Heart left ventricle (tissue), 16 donors: ENCODE measurements around the gene ADCK2. TPM values are rescaled to one million over a fixed set of nuclear protein-coding genes. Genes with fewer than 3 reads are reported as not detected.

Experiments
- ATAC-seq, 4 donors: fragments of 200-7000 bp; cut with Tn5 transposase; one replicate each; pipeline ENCODE4 v1.9.1; 2020 to 2022; ENCODE audit warnings: moderate library complexity in 4 of 4, mild to moderate bottlenecking in 3 of 4, moderate number of reproducible peaks in 1 of 4
- DNase-seq, 5 donors: peaks; one replicate each; pipeline ENCODE4 v3.0.0-alpha.2; 2020
- H3K27ac ChIP-seq, 12 donors: fragments of 200-600 bp; sonication (generic) in 4 of 12; one replicate each; pipeline versions ENCODE4 v1.5.0 to v1.8.0; 2016 to 2022; ENCODE audit warnings: mild to moderate bottlenecking in 2 of 12
- H3K27me3 ChIP-seq, 9 donors: fragments of 200-600 bp; sonication (generic) in 2 of 9; one replicate each; pipeline versions ENCODE4 v1.5.1 to v1.8.0; 2016 to 2022; ENCODE audit warnings: mild to moderate bottlenecking in 3 of 9
- H3K36me3 ChIP-seq, 9 donors: fragments of 200-600 bp; sonication (generic) in 2 of 9; one replicate each; pipeline versions ENCODE4 v1.5.0 to v1.8.0; 2018 to 2022; ENCODE audit warnings: mild to moderate bottlenecking in 2 of 9
- H3K4me1 ChIP-seq, 12 donors: fragments of 200-600 bp; sonication (generic) in 4 of 12; one replicate each; pipeline versions ENCODE4 v1.5.0 to v1.8.0; 2016 to 2022; ENCODE audit warnings: mild to moderate bottlenecking in 3 of 12
- H3K4me3 ChIP-seq, 12 donors: fragments of 200-600 bp; sonication (generic) in 4 of 12; one replicate each; pipeline versions ENCODE4 v1.5.0 to v1.8.0; 2017 to 2022; ENCODE audit warnings: mild to moderate bottlenecking in 9 of 12, moderate library complexity in 4 of 12
- H3K9me3 ChIP-seq, 12 donors: fragments of 200-600 bp; sonication (generic) in 4 of 12; one replicate each; pipeline versions ENCODE4 v1.5.0 to v1.8.0; 2016 to 2022; ENCODE audit warnings: mild to moderate bottlenecking in 1 of 12
- CTCF ChIP-seq, 12 donors: fragments of 200-600 bp; sonication (generic) in 4 of 12; IDR thresholded peaks; one replicate each; pipeline versions ENCODE4 v1.5.0 to v1.8.0; 2018 to 2022; ENCODE audit warnings: antibody characterized with exemption in 12 of 12, mild to moderate bottlenecking in 5 of 12
- POLR2A ChIP-seq, 2 donors: fragments of 450-650 bp; IDR thresholded peaks; one replicate each; pipeline ENCODE4 v1.6.1; 2017; ENCODE audit warnings: antibody characterized with exemption in 2 of 2, mild to moderate bottlenecking in 2 of 2, moderate library complexity in 2 of 2
- WGBS, 4 donors: extraction: QIAGEN DNeasy Blood & Tissue Kit in 2 of 4; methylation state at CpG; one replicate each; pipeline versions ENCODE4 v1.1.5 to v1.1.7; 2013 to 2018; 5-methylcytosine and 5-hydroxymethylcytosine counted together
- intact Hi-C, 10 donors: fragments of 100-400 bp; cut with DNase I; formaldehyde crosslinking; loops; one replicate each; pipeline versions ENCODE4 v1.11.1 to v1.14.2; 2022
- polyA plus RNA-seq, 2 donors: library from polyadenylated mRNA; stranded (reverse); fragments of 200-250 nt; gene quantifications; one replicate each; pipeline ENCODE4 v1.2.3, GENCODE V29; 2013
- total RNA-seq, 9 donors: library from RNA; depleted of rRNA in 2 of 9; stranded (reverse); fragments of >200 nt in 2 of 9; fragmentation: NEBNext Ultra II Directional in 3 of 9; extraction: Animal tissue kit (Norgen Biotek cat#: 25700) in 3 of 9; gene quantifications; one replicate each; pipeline versions ENCODE4 v1.1.0 to v1.2.4, GENCODE V29; 2016 to 2023
- donor health status: ischemic (EF 13 %, LVEDD 7.1; RV severe dilation, severe dysfunction).
- donor health status: healthy with polysubstance abuse.
- donor health status: DM: no; HTN: yes; CAD: no.
- donor health status: DM: no; HTN: no; CAD: no.
- donor health status: ischemic (EF 25% LVEDD 6.9; RV normal size, moderate dysfunction).
- donor health status: ischemic (EF 25% LVEDD 5.7; RV mildly dilated, moderate dysfunction).
- donor health status: healthy.
- donor health status: DM: yes; HTN: yes; CAD: no.
- donor health status: ischemic (EF 35%, LVEDD 5.7; RV mildly dilated, moderate dysfunction).
- donor health status: nonischemic (EF 11% LVEDD 7.7; RV severe dilation, severe dysfunction).
- donor health status: DM: yes; HTN: yes; CAD: no.
- donor health status: PGD.
- donor health status: ischemic (EF 29% LVEDD 5.4; RV normal size, mild dysfunction).
- donor health status: nonischemic (EF 23%, LVEDD 6.1; RV moderate dilation, normal function).

Gene ADCK2
- total and polyA plus RNA-seq, 11 donors: 5.3 to 18.3 (median 10.5) TPM

- no peak for TF ChIP-seq POLR2A (IDR thresholded peaks at IDR 0.05)
- TF ChIP-seq CTCF (IDR thresholded peaks at IDR 0.05): no peak
- peak; percentile 80 to 88 (median 86) for ATAC-seq
- no peaks in the 10 kb centered on the region for H3K9me3 ChIP-seq
- peaks cover 0 to 4% (median 0%) of the 10 kb centered on the region in 9 donors for H3K36me3 ChIP-seq
- no peaks in the 10 kb centered on the region for H3K27me3 ChIP-seq
- peak overlapping the region; percentile 51 to 89 (median 75) for H3K27ac ChIP-seq
- peaks cover 0 to 59% (median 28%) of the 10 kb centered on the region in 12 donors for H3K4me1 ChIP-seq
- DNase-seq: peak; percentile 92 to 96 (median 92)
- H3K4me3 ChIP-seq: no peak overlapping the region
- intact Hi-C loops: no loop called here
- WGBS, 4 donors: 49 to 55% (median 51%) methylated on average over 16 to 17 of the region's 17 CpGs
These were observed 46.6 kb upstream of the ADCK2 start for GRCh38 chr7:140625908-140626868.

GRCh38 chr7:140631021-140631420 is 41.7 kb upstream of the ADCK2 start:
- intact Hi-C loops: no loop called here
- H3K9me3 ChIP-seq: no peaks in the 10 kb centered on the region
- 48 to 67% (median 58%) methylated on average over 6 of the region's 6 CpGs for WGBS, 4 donors
- H3K4me1 ChIP-seq: peaks cover 3 to 84% (median 53%) of the 10 kb centered on the region in 12 donors
- no peak for TF ChIP-seq CTCF (IDR thresholded peaks at IDR 0.05)
- TF ChIP-seq POLR2A (IDR thresholded peaks at IDR 0.05): no peak
- peak overlapping the region; percentile 10 to 78 (median 42) for H3K27ac ChIP-seq
- H3K36me3 ChIP-seq: no peaks in the 10 kb centered on the region
- H3K4me3 ChIP-seq: no peak overlapping the region
- H3K27me3 ChIP-seq: no peaks in the 10 kb centered on the region
- ATAC-seq: peak in 2 of 4 donors; percentile 27 to 32
- peak in 3 of 5 donors; percentile 36 to 42 (median 38) for DNase-seq

GRCh38 chr7:140631602-140632001 is 41.1 kb upstream of the ADCK2 start:
- DNase-seq: peak in 2 of 5 donors; percentile 28 to 47
- Histone ChIP-seq H3K27ac (peak overlapping the region; percentile 10 to 78 (median 42)), H3K27me3 (no peaks in the 10 kb centered on the region), H3K4me1 (peaks cover 3 to 84% (median 51%) of the 10 kb centered on the region in 12 donors), H3K4me3 (no peak overlapping the region), H3K9me3 (no peaks in the 10 kb centered on the region), H3K36me3 (no peaks in the 10 kb centered on the region)
- ATAC-seq: peak in 3 of 4 donors; percentile 22 to 25 (median 25)
- 51 to 83% (median 58%) methylated on average over 7 of the region's 7 CpGs for WGBS, 4 donors
- intact Hi-C loops: no loop called here
- no peak for TF ChIP-seq CTCF (IDR thresholded peaks at IDR 0.05)
- TF ChIP-seq POLR2A (IDR thresholded peaks at IDR 0.05): no peak

- no peak overlapping the region for H3K4me3 ChIP-seq
These were observed 37.4 kb upstream of the ADCK2 start for GRCh38 chr7:140635345-140635744.

More at GRCh38 chr7:140635345-140635744, 37.4 kb upstream of the ADCK2 start:
- Histone ChIP-seq H3K4me1 (peaks cover 3 to 94% (median 58%) of the 10 kb centered on the region in 12 donors), H3K27me3 (peaks cover 0 to 20% (median 0%) of the 10 kb centered on the region in 9 donors), H3K9me3 (no peaks in the 10 kb centered on the region), H3K27ac (peak overlapping the region; percentile 42 to 75 (median 58)), H3K36me3 (no peaks in the 10 kb centered on the region)
- ATAC-seq (peak in 3 of 4 donors; percentile 9 to 46 (median 16)), DNase-seq (peak in 1 of 5 donors; percentile 19)
- WGBS, 4 donors: 13 to 27% (median 18%) methylated on average over 5 of the region's 5 CpGs
- intact Hi-C loops: loop anchor here in 3 of 10 donors (5.0 kb wide), 2 partner anchors 33 to 38 kb away; no protein-coding TSS in a partner anchor
- TF ChIP-seq POLR2A (IDR thresholded peaks at IDR 0.05) (no peak), CTCF (IDR thresholded peaks at IDR 0.05) (no peak)
